Thymus (tissue), 11 donors: ENCODE results near the gene PAPSS2. TPM values are rescaled to one million over a fixed set of nuclear protein-coding genes. Genes with fewer than 3 reads are reported as not detected.

Experiments
- DNase-seq, 9 donors: peaks; one replicate each; pipeline ENCODE4 v3.0.0-alpha.2; 2013; ENCODE audit warnings: low spot score in 9 of 9, low read depth in 6 of 9, missing footprints in 1 of 9
- H3K27ac ChIP-seq, 2 donors: one replicate each; pipeline ENCODE4 v1.5.1; 2013; ENCODE audit warnings: control low read depth in 1 of 2, low read depth in 1 of 2, low read length in 1 of 2, mild to moderate bottlenecking in 1 of 2, moderate library complexity in 1 of 2
- H3K27me3 ChIP-seq, 2 donors: one replicate each; pipeline ENCODE4 v1.5.1; 2013; ENCODE audit warnings: low read length in 1 of 2; ENCODE audit not compliant: control insufficient read depth in 2 of 2, insufficient read depth in 1 of 2
- H3K36me3 ChIP-seq, 2 donors: one replicate each; pipeline ENCODE4 v1.5.1; 2013; ENCODE audit warnings: low read length in 1 of 2, mild to moderate bottlenecking in 1 of 2, moderate library complexity in 1 of 2; ENCODE audit not compliant: control insufficient read depth in 2 of 2, insufficient read depth in 2 of 2
- H3K4me1 ChIP-seq, 2 donors: one replicate each; pipeline ENCODE4 v1.5.1; 2013; ENCODE audit warnings: low read length in 2 of 2; ENCODE audit not compliant: control insufficient read depth in 2 of 2, insufficient read depth in 2 of 2
- H3K4me3 ChIP-seq, 2 donors: one replicate each; pipeline ENCODE4 v1.5.1; 2013; ENCODE audit warnings: low read length in 2 of 2, control low read depth in 1 of 2, mild to moderate bottlenecking in 1 of 2
- H3K9me3 ChIP-seq, 2 donors: one replicate each; pipeline ENCODE4 v1.5.1; 2013; ENCODE audit warnings: low read length in 1 of 2, mild to moderate bottlenecking in 1 of 2; ENCODE audit not compliant: control insufficient read depth in 2 of 2, insufficient read depth in 1 of 2
- WGBS: extraction: QIAGEN DNeasy Blood & Tissue Kit; methylation state at CpG from one replicate; pipeline ENCODE4 v1.1.7; 2013; 5-methylcytosine and 5-hydroxymethylcytosine counted together
- polyA plus RNA-seq: library from polyadenylated mRNA; stranded (reverse); fragments of 200-250 nt; gene quantifications from one replicate; pipeline ENCODE4 v1.2.3, GENCODE V29; 2013
- total RNA-seq: library from RNA; stranded (reverse); fragments of 120-200 nt; gene quantifications from one replicate; pipeline ENCODE4 v1.2.4, GENCODE V29; 2013
- donor health status: healthy.

PAPSS2 gene
- total and polyA plus RNA-seq, 2 donors: 2.5 to 5.8 TPM

GRCh38 chr10:87691506-87692070, 31.9 kb downstream of the PAPSS2 start:
- Histone ChIP-seq H3K4me3 (no peak overlapping the region), H3K27me3 (no peaks in the 10 kb centered on the region), H3K4me1 (no peaks in the 10 kb centered on the region), H3K27ac (no peak overlapping the region), H3K36me3 (no peaks in the 10 kb centered on the region), H3K9me3 (no peaks in the 10 kb centered on the region)
- no peak for DNase-seq
- 22% methylated on average over 3 of the region's 3 CpGs for WGBS

- H3K27ac ChIP-seq: no peak overlapping the region
- no peak for DNase-seq
Measured at GRCh38 chr10:87692956-87693484, 33.3 kb downstream of the PAPSS2 start.

GRCh38 chr10:87694011-87694794, 34.5 kb downstream of the PAPSS2 start:
- WGBS: 97% methylated on average over 4 of the region's 4 CpGs
- no peaks in the 10 kb centered on the region for H3K4me1 ChIP-seq
- H3K9me3 ChIP-seq: no peaks in the 10 kb centered on the region
- no peak overlapping the region for H3K27ac ChIP-seq
- H3K36me3 ChIP-seq: no peaks in the 10 kb centered on the region
- H3K27me3 ChIP-seq: no peaks in the 10 kb centered on the region
- no peak overlapping the region for H3K4me3 ChIP-seq
- DNase-seq: no peak

More at GRCh38 chr10:87692956-87693484, 33.3 kb downstream of the PAPSS2 start:
- Histone ChIP-seq H3K4me1 (no peaks in the 10 kb centered on the region), H3K9me3 (no peaks in the 10 kb centered on the region), H3K36me3 (no peaks in the 10 kb centered on the region), H3K4me3 (no peak overlapping the region), H3K27me3 (no peaks in the 10 kb centered on the region)
- 81% methylated on average over 3 of the region's 3 CpGs for WGBS

GRCh38 chr10:87695074-87695473, 35.4 kb downstream of the PAPSS2 start:
- H3K27ac ChIP-seq: no peak overlapping the region
- WGBS: 97% methylated on average over 3 of the region's 3 CpGs
- H3K4me1 ChIP-seq: no peaks in the 10 kb centered on the region
- no peak overlapping the region for H3K4me3 ChIP-seq
- DNase-seq: no peak
- no peaks in the 10 kb centered on the region for H3K27me3 ChIP-seq
- no peaks in the 10 kb centered on the region for H3K36me3 ChIP-seq
- H3K9me3 ChIP-seq: no peaks in the 10 kb centered on the region

- no peak overlapping the region for H3K4me3 ChIP-seq
- H3K36me3 ChIP-seq: no peaks in the 10 kb centered on the region
- no peaks in the 10 kb centered on the region for H3K4me1 ChIP-seq
- H3K9me3 ChIP-seq: no peaks in the 10 kb centered on the region
- DNase-seq: no peak
- no peaks in the 10 kb centered on the region for H3K27me3 ChIP-seq
- no peak overlapping the region for H3K27ac ChIP-seq
- 81% methylated on average over 11 of the region's 11 CpGs for whole genome bisulfite sequencing
Measured at GRCh38 chr10:87696922-87697745, 37.5 kb downstream of the PAPSS2 start.

GRCh38 chr10:87700031-87700796, 40.5 kb downstream of the PAPSS2 start:
- Histone ChIP-seq H3K4me1 (no peaks in the 10 kb centered on the region), H3K36me3 (no peaks in the 10 kb centered on the region), H3K9me3 (no peaks in the 10 kb centered on the region), H3K27ac (no peak overlapping the region), H3K27me3 (no peaks in the 10 kb centered on the region), H3K4me3 (no peak overlapping the region)
- DNase-seq: no peak
- 98% methylated on average over 7 of the region's 7 CpGs for WGBS

GRCh38 chr10:87702260-87702972, 42.7 kb downstream of the PAPSS2 start:
- 86% methylated on average over 9 of the region's 9 CpGs for WGBS
- Histone ChIP-seq H3K9me3 (no peaks in the 10 kb centered on the region), H3K4me1 (no peaks in the 10 kb centered on the region), H3K27me3 (no peaks in the 10 kb centered on the region), H3K4me3 (no peak overlapping the region), H3K27ac (no peak overlapping the region), H3K36me3 (no peaks in the 10 kb centered on the region)
- DNase-seq: no peak

GRCh38 chr10:87702973-87703294, 43.3 kb downstream of the PAPSS2 start:
- no peak for DNase-seq
- Histone ChIP-seq H3K36me3 (no peaks in the 10 kb centered on the region), H3K4me3 (no peak overlapping the region), H3K9me3 (no peaks in the 10 kb centered on the region), H3K4me1 (no peaks in the 10 kb centered on the region), H3K27ac (no peak overlapping the region), H3K27me3 (no peaks in the 10 kb centered on the region)
- 92% methylated on average over 4 of the region's 4 CpGs for WGBS
